Measurements from ENCODE around the gene GON4L.
"Not testable (repeated sequence)": the region's sequence is repeated elsewhere in the genome, so short reads cannot be mapped to it uniquely, and the experiment has no call there.

Gene GON4L

GRCh38 chr1:155827450-155827849 is 29.6 kb downstream of the GON4L start:
- no peak for DNase-seq

- DNase-seq: no peak
Observed at GRCh38 chr1:155816351-155816750, 40.7 kb downstream of the GON4L start.

- DNase-seq: no peak
Observed at GRCh38 chr1:155813672-155814071, 43.3 kb downstream of the GON4L start.

- DNase-seq: no peak
Observed at GRCh38 chr1:155812878-155813277, 44.1 kb downstream of the GON4L start.

- DNase-seq: peak in 1 of 2 experiments; percentile 1
Observed at GRCh38 chr1:155809088-155809487, 47.9 kb downstream of the GON4L start.

GRCh38 chr1:155801149-155801548 is 55.9 kb downstream of the GON4L start:
- DNase-seq: no peak

GRCh38 chr1:155795618-155796017 is 61.4 kb downstream of the GON4L start:
- DNase-seq: not testable (repeated sequence)

GRCh38 chr1:155794605-155795245 is 62.3 kb downstream of the GON4L start:
- DNase-seq: no peak

GRCh38 chr1:155793213-155793612 is 63.8 kb downstream of the GON4L start:
- no peak for DNase-seq

GRCh38 chr1:155777582-155777981 is 79.4 kb downstream of the GON4L start:
- DNase-seq: no peak

GRCh38 chr1:155776414-155776813 is 80.6 kb downstream of the GON4L start:
- peak in 1 of 2 experiments; percentile 5 for DNase-seq

GRCh38 chr1:155773221-155773620 is 83.8 kb downstream of the GON4L start:
- no peak for DNase-seq

- no peak for DNase-seq
Observed at GRCh38 chr1:155769257-155769656, 87.8 kb downstream of the GON4L start.

- DNase-seq: not testable (repeated sequence)
Observed at GRCh38 chr1:155767399-155767989, 89.5 kb downstream of the GON4L start.

GRCh38 chr1:155763989-155764388 is 93.0 kb downstream of the GON4L start:
- peak; percentile 65 to 69 for DNase-seq

GRCh38 chr1:155763090-155763815 is 93.8 kb downstream of the GON4L start:
- DNase-seq: peak in 1 of 2 experiments; percentile 5

- DNase-seq: no peak
Observed at GRCh38 chr1:155761736-155762405, 95.1 kb downstream of the GON4L start.

GRCh38 chr1:155760751-155761475 is 96.1 kb downstream of the GON4L start:
- no peak for DNase-seq

GRCh38 chr1:155759966-155760630 is 96.9 kb downstream of the GON4L start:
- DNase-seq: no peak

GRCh38 chr1:155759017-155759416 is 98.0 kb downstream of the GON4L start:
- DNase-seq: not testable (repeated sequence)

- not testable (repeated sequence) for DNase-seq
Observed at GRCh38 chr1:155748141-155748540, 108.9 kb downstream of the GON4L start.

- DNase-seq: not testable (repeated sequence)
Observed at GRCh38 chr1:155747586-155747985, 109.4 kb downstream of the GON4L start.

All from AML-193 (cell line).